Neural crest cell (in vitro differentiated cells): ENCODE data around the gene GPR161. TPM values are rescaled to one million over a fixed set of nuclear protein-coding genes. Genes with fewer than 3 reads are reported as not detected.

Source experiments
- DNase-seq: peaks from one replicate; pipeline ENCODE4 v3.0.0; 2021; ENCODE audit warnings: low read depth, mixed read lengths, low spot score
- H3K27ac Mint-ChIP-seq: one replicate; pipeline ENCODE4 v1.8.0; 2021; ENCODE audit warnings: mild to moderate bottlenecking, mixed read lengths; ENCODE audit not compliant: unreplicated experiment
- H3K27me3 Mint-ChIP-seq: 2 replicates; pipeline ENCODE4 v1.8.0; 2021; ENCODE audit warnings: low read depth, mild to moderate bottlenecking, mixed read lengths
- H3K36me3 Mint-ChIP-seq: 2 replicates; pipeline ENCODE4 v1.8.0; 2021; ENCODE audit warnings: low read depth, mild to moderate bottlenecking, mixed read lengths
- H3K4me1 Mint-ChIP-seq: 2 replicates; pipeline ENCODE4 v1.8.0; 2021; ENCODE audit warnings: mixed read lengths
- H3K4me3 Mint-ChIP-seq: one replicate; pipeline ENCODE4 v1.8.0; 2021; ENCODE audit warnings: mild to moderate bottlenecking, mixed read lengths
- H3K9me3 Mint-ChIP-seq: 2 replicates; pipeline ENCODE4 v1.8.0; 2021; ENCODE audit warnings: mixed read lengths
- CTCF ChIP-seq: fragments of 200-600 bp; sonication (generic); conservative IDR thresholded peaks from 2 replicates; pipeline ENCODE4 v1.5.0; 2021; ENCODE audit warnings: antibody characterized with exemption, mild to moderate bottlenecking
- total RNA-seq: library from RNA; stranded (reverse); gene quantifications from 2 replicates; pipeline ENCODE4 v1.2.1, GENCODE V29; 2021

The GPR161 gene
- total RNA-seq, 1 donor from 2014 or later: 47.7 TPM

- H3K27ac Mint-ChIP-seq: no peak overlapping the region
- no peaks in the 10 kb centered on the region for H3K27me3 Mint-ChIP-seq
- no peak for DNase-seq
- H3K36me3 Mint-ChIP-seq: no peaks in the 10 kb centered on the region
- H3K4me1 Mint-ChIP-seq: no peaks in the 10 kb centered on the region
- no peak for TF ChIP-seq CTCF
- no peaks in the 10 kb centered on the region for H3K9me3 Mint-ChIP-seq
- no peak overlapping the region for H3K4me3 Mint-ChIP-seq
These were observed 41.5 kb upstream of the GPR161 start for GRCh38 chr1:168178227-168178637.

GRCh38 chr1:168172250-168172915 is 35.7 kb upstream of the GPR161 start:
- Mint-ChIP-seq H3K36me3 (no peaks in the 10 kb centered on the region), H3K27ac (no peak overlapping the region), H3K9me3 (peaks cover 2% of the 10 kb centered on the region), H3K4me1 (no peaks in the 10 kb centered on the region), H3K27me3 (no peaks in the 10 kb centered on the region), H3K4me3 (no peak overlapping the region)
- DNase-seq: no peak
- TF ChIP-seq CTCF: no peak

- H3K4me1 Mint-ChIP-seq: no peaks in the 10 kb centered on the region
- no peaks in the 10 kb centered on the region for H3K27me3 Mint-ChIP-seq
- no peak for TF ChIP-seq CTCF
- H3K4me3 Mint-ChIP-seq: no peak overlapping the region
- DNase-seq: no peak
- peaks cover 2% of the 10 kb centered on the region for H3K9me3 Mint-ChIP-seq
- H3K27ac Mint-ChIP-seq: peak overlapping the region; percentile 53
- H3K36me3 Mint-ChIP-seq: no peaks in the 10 kb centered on the region
These were observed 34.1 kb upstream of the GPR161 start for GRCh38 chr1:168170564-168171508.

- TF ChIP-seq CTCF: no peak
- no peaks in the 10 kb centered on the region for H3K36me3 Mint-ChIP-seq
- H3K27me3 Mint-ChIP-seq: no peaks in the 10 kb centered on the region
- H3K4me3 Mint-ChIP-seq: no peak overlapping the region
- no peaks in the 10 kb centered on the region for H3K9me3 Mint-ChIP-seq
- H3K27ac Mint-ChIP-seq: no peak overlapping the region
- no peak for DNase-seq
- no peaks in the 10 kb centered on the region for H3K4me1 Mint-ChIP-seq
These were observed 31.1 kb upstream of the GPR161 start for GRCh38 chr1:168167806-168168205.

GRCh38 chr1:168164771-168165170 is 28.0 kb upstream of the GPR161 start:
- Mint-ChIP-seq H3K36me3 (peaks cover 2% of the 10 kb centered on the region), H3K27me3 (no peaks in the 10 kb centered on the region), H3K4me1 (no peaks in the 10 kb centered on the region), H3K27ac (no peak overlapping the region), H3K9me3 (peaks cover 5% of the 10 kb centered on the region), H3K4me3 (no peak overlapping the region)
- DNase-seq: no peak
- no peak for TF ChIP-seq CTCF
